ENCODE results near the gene ZNF407. TPM values are rescaled to one million over a fixed set of nuclear protein-coding genes. Genes with fewer than 3 reads are reported as not detected.

The ZNF407 gene
- total and polyA plus RNA-seq, 2 of the 13 experiments (the other 11 are each of a cell fraction or from before 2014, with no cell fraction given), result 2.3 to 8.7 TPM

- no peak for TF ChIP-seq HMGA1 (CRISPR knock-in tag; conservative IDR thresholded peaks at IDR 0.05)
- TF ChIP-seq MEIS2 (CRISPR knock-in tag; IDR thresholded peaks at IDR 0.05), result no peak
- TF ChIP-seq TFAP4 (IDR thresholded peaks at IDR 0.05; ENCODE audit: borderline replicate concordance, low read depth), result peak; percentile 91
- TF ChIP-seq ZNF597 (CRISPR knock-in tag; IDR thresholded peaks at IDR 0.05), result no peak
- 0 out of 2 replicates have a peak, but pooled peaks have one; percentile 29 for TF ChIP-seq THRA (CRISPR knock-in tag; IDR thresholded peaks at IDR 0.05; ENCODE audit: borderline replicate concordance)
- TF ChIP-seq ZKSCAN8 (CRISPR knock-in tag; IDR thresholded peaks at IDR 0.05; ENCODE audit: borderline replicate concordance), result 0 out of 2 replicates have a peak, but pooled peaks have one; percentile 57
- TF ChIP-seq PRPF4 (IDR thresholded peaks at IDR 0.05; ENCODE audit: low read depth, low read length, poor library complexity, severe bottlenecking), result no peak
- 0 out of 2 replicates have a peak, but pooled peaks have one; percentile 24 for TF ChIP-seq IRF2 (CRISPR knock-in tag; IDR thresholded peaks at IDR 0.05)
- no peak for TF ChIP-seq ZNF503 (CRISPR knock-in tag; IDR thresholded peaks at IDR 0.05)
- no peak for TF ChIP-seq SKI (IDR thresholded peaks at IDR 0.05; ENCODE audit: partially characterized antibody)
- TF ChIP-seq ZNF891 (CRISPR knock-in tag; IDR thresholded peaks at IDR 0.05), result peak; percentile 53; the same call in 1 of the 2 replicates
- no peak for TF ChIP-seq CBX2 (IDR thresholded peaks at IDR 0.05; ENCODE audit: low read depth, low read length)
- TF ChIP-seq CBX2 (CRISPR knock-in tag; IDR thresholded peaks at IDR 0.05; ENCODE audit: low read depth), result no peak
- TF ChIP-seq NCOR1 (IDR thresholded peaks at IDR 0.05; ENCODE audit: borderline replicate concordance, low read length), result no peak
- TF ChIP-seq PAWR (CRISPR knock-in tag; IDR thresholded peaks at IDR 0.05; ENCODE audit: borderline replicate concordance), result no peak
- TF ChIP-seq JUN (CRISPR knock-in tag; IDR thresholded peaks at IDR 0.05), result 0 out of 2 replicates have a peak, but pooled peaks have one; percentile 22
- 0 out of 2 replicates have a peak, but pooled peaks have one; percentile 21 for TF ChIP-seq ZNF205 (CRISPR knock-in tag; IDR thresholded peaks at IDR 0.05)
- no peak for TF ChIP-seq ZNF777 (CRISPR knock-in tag; IDR thresholded peaks at IDR 0.05)
- TF ChIP-seq USF2 (IDR thresholded peaks at IDR 0.05; ENCODE audit: low read depth, low read length), result 0 out of 2 replicates have a peak, but pooled peaks have one; percentile 30
- no peak; the same call in 1 of the 2 replicates for TF ChIP-seq USF2 (CRISPR knock-in tag; IDR thresholded peaks at IDR 0.05; ENCODE audit: borderline replicate concordance)
- no peak for TF ChIP-seq ZFYVE20 (CRISPR knock-in tag; IDR thresholded peaks at IDR 0.05; ENCODE audit: borderline replicate concordance, low read depth)
- peak; percentile 97 for TF ChIP-seq BHLHE40 (IDR thresholded peaks at IDR 0.05; ENCODE audit: low read length)
Observed at GRCh38 chr18:74669136-74669798, 71.6 kb downstream of the ZNF407 start (continued).
